Measurements from ENCODE around the gene MAPK4.
A peak's percentile ranks its signal among the peaks of the same experiment; 100 is the strongest.

The MAPK4 gene

DNA sequence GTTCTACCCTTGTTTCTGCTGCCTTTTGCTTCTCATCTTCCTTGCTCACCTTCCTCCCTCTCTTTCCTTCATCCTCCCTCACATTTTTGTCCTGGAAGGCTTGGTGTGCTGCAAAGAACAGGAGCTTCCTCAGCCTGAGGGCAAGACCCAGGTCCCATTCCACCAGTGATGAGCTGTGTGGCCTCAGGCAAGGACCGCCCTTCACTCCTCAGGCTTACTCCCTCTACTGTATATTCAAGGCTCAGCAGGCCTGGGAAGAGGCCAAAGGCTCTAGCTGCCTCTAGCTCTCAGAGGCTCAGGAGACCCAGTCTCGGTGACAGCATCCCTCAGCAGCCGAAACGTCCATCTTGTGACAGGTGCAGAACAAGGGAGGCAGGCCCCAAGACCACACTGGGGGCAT, 162.4 kb downstream of the MAPK4 start:
- TF ChIP-seq, protein P1, sequence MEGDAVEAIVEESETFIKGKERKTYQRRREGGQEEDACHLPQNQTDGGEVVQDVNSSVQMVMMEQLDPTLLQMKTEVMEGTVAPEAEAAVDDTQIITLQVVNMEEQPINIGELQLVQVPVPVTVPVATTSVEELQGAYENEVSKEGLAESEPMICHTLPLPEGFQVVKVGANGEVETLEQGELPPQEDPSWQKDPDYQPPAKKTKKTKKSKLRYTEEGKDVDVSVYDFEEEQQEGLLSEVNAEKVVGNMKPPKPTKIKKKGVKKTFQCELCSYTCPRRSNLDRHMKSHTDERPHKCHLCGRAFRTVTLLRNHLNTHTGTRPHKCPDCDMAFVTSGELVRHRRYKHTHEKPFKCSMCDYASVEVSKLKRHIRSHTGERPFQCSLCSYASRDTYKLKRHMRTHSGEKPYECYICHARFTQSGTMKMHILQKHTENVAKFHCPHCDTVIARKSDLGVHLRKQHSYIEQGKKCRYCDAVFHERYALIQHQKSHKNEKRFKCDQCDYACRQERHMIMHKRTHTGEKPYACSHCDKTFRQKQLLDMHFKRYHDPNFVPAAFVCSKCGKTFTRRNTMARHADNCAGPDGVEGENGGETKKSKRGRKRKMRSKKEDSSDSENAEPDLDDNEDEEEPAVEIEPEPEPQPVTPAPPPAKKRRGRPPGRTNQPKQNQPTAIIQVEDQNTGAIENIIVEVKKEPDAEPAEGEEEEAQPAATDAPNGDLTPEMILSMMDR (IDR thresholded peaks at IDR 0.05; ENCODE audit: extremely low read depth, insufficient read depth, missing control alignments), result peak; percentile 3
- DNase-seq (ENCODE audit: low spot score), result no peak
- in situ Hi-C loops (cut with MboI; ENCODE audit: low pct_unique_long_range_greater_than_20kb, low sequenced_read_pairs, unreplicated experiment), result no loop called here

DNA sequence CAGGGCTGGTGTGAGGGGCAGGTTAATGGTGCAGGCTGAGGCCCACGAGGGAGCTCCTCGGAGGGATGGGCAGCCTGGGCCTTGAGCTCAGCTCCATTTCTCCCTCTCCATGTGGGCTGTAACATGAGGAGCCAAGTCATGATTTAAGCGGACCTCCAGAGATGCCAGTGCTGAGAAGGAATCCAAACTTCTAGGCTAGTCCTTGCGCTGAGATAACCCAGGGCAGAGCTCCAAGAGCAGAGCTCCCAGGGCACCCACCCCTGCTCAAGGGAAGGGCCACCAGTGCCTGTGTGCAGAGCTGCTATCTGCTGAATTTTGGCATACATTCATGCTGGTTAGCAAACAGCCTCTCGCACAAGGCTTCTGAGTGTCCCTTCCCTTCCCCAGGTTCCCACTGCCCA, 164.9 kb downstream of the MAPK4 start:
- DNase-seq (ENCODE audit: low spot score), result no peak
- TF ChIP-seq, protein P1 (IDR thresholded peaks at IDR 0.05; ENCODE audit: extremely low read depth, insufficient read depth, missing control alignments), result no peak
- in situ Hi-C loops (cut with MboI; ENCODE audit: low pct_unique_long_range_greater_than_20kb, low sequenced_read_pairs, unreplicated experiment), result no loop called here

DNA sequence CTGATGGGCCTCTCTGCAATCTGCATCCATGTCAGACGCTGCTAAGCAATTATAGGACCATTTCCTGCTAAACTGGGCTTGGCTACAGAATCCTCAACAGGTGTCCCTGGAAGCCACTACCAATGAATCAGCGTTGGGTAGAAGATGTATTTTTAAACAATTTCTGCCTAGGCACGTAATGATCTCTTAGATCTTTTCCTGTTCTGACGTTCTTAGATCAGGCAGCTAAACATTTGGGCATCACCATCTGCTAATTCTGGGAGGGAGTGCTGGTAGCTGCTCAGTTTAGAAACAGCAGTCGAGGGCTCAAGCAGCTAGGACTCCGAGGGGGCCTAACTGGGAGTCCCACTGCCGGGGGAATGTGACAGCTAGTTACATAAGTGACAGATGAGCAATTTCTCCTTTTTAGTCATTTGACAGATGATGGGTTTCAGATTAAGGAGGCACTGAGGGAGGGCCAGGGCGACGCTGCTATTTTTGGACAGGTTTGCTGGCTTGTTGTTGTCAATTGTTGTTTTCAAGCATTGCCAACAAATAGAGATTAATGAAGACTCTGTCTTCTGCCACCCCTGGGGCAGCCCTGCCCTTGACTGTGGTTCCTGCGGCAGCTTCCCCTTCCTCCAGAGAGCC, 167.2 kb downstream of the MAPK4 start:
- peak; percentile 82 for DNase-seq (ENCODE audit: low spot score)
- in situ Hi-C loops (cut with MboI; ENCODE audit: low pct_unique_long_range_greater_than_20kb, low sequenced_read_pairs, unreplicated experiment), result no loop called here
- TF ChIP-seq, protein P1 (IDR thresholded peaks at IDR 0.05; ENCODE audit: extremely low read depth, insufficient read depth, missing control alignments), result no peak

DNA sequence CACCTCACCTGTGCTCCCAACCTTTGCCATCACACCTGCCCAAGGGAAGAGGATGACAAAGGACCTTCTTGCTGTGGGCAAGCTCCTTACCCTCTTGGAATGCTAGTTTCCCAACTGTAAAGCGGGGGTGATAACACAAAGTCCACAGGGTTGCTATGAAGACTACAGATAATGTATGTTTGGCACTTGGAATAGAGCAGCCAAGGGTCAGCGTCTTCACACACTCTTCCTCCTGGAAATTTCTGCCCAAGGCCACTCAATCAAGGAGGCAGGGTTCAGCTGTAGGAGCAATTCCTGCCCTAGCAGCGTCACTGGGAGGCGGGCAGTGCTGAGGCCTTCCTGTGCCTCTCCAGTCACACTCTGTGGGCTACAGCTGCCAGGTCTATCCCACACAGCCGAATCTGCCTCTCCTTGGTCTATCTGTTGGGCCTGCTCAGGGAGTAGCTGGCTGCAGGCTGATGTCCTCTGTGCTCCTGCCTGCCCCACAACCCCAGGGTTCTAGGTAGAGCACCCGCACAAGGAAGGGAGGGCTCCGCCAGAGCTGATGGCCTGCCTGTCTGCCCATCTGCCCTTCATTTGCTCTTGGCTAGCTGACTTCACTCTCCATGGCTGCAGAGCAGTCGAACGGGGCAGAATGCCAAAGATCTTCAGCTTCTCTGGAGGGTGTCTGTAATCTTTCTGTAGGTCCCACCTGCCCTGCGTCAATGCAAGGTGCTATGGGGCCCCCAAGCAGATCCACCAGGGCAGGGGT, 168.0 kb downstream of the MAPK4 start:
- DNase-seq (ENCODE audit: low spot score), result no peak
- TF ChIP-seq, protein P1 (IDR thresholded peaks at IDR 0.05; ENCODE audit: extremely low read depth, insufficient read depth, missing control alignments), result no peak
- in situ Hi-C loops (cut with MboI; ENCODE audit: low pct_unique_long_range_greater_than_20kb, low sequenced_read_pairs, unreplicated experiment), result no loop called here

DNA sequence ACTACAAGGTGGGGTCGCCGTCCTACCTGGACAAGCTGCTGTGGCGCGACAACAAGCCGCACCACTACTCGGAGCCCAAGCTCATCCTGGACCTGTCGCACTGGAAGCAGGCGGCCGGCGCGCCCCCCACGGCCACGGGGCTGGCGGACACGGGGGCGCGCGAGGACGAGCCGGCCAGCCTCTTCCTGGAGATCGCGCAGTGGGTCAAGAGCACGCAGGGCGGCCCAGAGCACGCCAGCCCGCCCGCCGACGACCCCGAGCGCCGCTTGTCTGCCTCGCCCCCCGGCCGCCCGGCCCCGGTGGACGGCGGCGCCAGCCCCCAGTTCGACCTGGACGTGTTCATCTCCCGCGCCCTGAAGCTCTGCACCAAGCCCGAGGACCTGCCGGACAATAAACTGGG, 169.5 kb downstream of the MAPK4 start:
- DNase-seq (ENCODE audit: low spot score), result no peak
- in situ Hi-C loops (cut with MboI; ENCODE audit: low pct_unique_long_range_greater_than_20kb, low sequenced_read_pairs, unreplicated experiment), result no loop called here
- TF ChIP-seq, protein P1 (IDR thresholded peaks at IDR 0.05; ENCODE audit: extremely low read depth, insufficient read depth, missing control alignments), result no peak

DNA sequence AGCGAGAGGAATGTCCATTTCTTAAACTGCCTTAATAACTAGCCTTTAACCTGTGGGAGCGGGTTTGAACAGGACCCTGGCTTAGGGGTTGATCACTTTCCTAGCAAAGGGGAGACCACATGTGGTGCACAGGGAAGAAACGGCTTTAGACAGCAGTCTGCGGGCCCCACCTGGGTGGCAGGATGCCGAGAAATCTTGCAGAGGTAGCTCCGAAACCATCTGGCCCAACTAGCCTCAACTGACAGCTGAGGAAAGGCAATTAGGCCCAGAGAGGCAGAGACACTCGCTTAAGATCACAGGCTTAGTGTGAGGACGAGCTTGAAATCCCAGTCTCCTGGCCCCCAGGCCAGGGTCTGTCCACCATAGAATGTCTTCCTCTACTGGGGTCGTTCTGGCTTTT, 170.1 kb downstream of the MAPK4 start:
- in situ Hi-C loops (cut with MboI; ENCODE audit: low pct_unique_long_range_greater_than_20kb, low sequenced_read_pairs, unreplicated experiment), result no loop called here
- DNase-seq (ENCODE audit: low spot score), result no peak
- TF ChIP-seq, protein P1 (IDR thresholded peaks at IDR 0.05; ENCODE audit: extremely low read depth, insufficient read depth, missing control alignments), result no peak

Measured in GM13977 (cell line).